ACC112 (cell line): Measurements from ENCODE around the gene OR4S1.
"Not testable (repeated sequence)": the region's sequence is repeated elsewhere in the genome, so short reads cannot be mapped to it uniquely, and the experiment has no call there.

Source experiments
- H2AFZ ChIP-seq: fragments of 200-600 bp; sonication (generic); one replicate; pipeline ENCODE4 v1.6.0; 2017; ENCODE audit warnings: antibody characterized with exemption, low read length; ENCODE audit not compliant: unreplicated experiment
- H3K27ac ChIP-seq: fragments of 200-600 bp; sonication (generic); 2 replicates; pipeline ENCODE4 v1.5.1; 2014; ENCODE audit warnings: low read depth, mild to moderate bottlenecking, antibody characterized with exemption, low read length, moderate library complexity
- H3K27me3 ChIP-seq: fragments of 200-600 bp; sonication (generic); 2 replicates; pipeline ENCODE4 v1.6.1; 2014; ENCODE audit warnings: mild to moderate bottlenecking, antibody characterized with exemption, low read length, moderate library complexity, mixed read lengths; ENCODE audit not compliant: insufficient read depth
- H3K36me3 ChIP-seq: fragments of 200-600 bp; sonication (generic); 2 replicates; pipeline ENCODE4 v1.6.1; 2016; ENCODE audit warnings: mild to moderate bottlenecking, antibody characterized with exemption, low read length, moderate library complexity, mixed read lengths; ENCODE audit not compliant: insufficient read depth
- H3K4me1 ChIP-seq: fragments of 200-600 bp; sonication (generic); one replicate; pipeline ENCODE4 v1.6.1; 2016; ENCODE audit warnings: low read length, mixed read lengths; ENCODE audit not compliant: insufficient read depth, unreplicated experiment, control insufficient read depth
- H3K4me3 ChIP-seq: fragments of 200-600 bp; sonication (generic); 2 replicates; pipeline ENCODE4 v1.5.1; 2014; ENCODE audit warnings: mild to moderate bottlenecking, low read depth, low read length
- H3K79me2 ChIP-seq: fragments of 200-600 bp; sonication (generic); one replicate; pipeline ENCODE4 v1.6.0; 2016; ENCODE audit warnings: low read length; ENCODE audit not compliant: control insufficient read depth, unreplicated experiment, insufficient read depth

Gene OR4S1

GRCh38 chr11:48305923-48306322, at the start of gene OR4S1:
OR4S1 (plus strand) TSS chr11:48306223; CDS start chr11:48306223, 0 bp downstream.
- no peaks in the 10 kb centered on the region for H3K79me2 ChIP-seq
- no peak within 1 kb of the TSS for H2AFZ ChIP-seq
- no peaks in the 10 kb centered on the region for H3K4me1 ChIP-seq
- H3K27me3 ChIP-seq: no peaks in the 10 kb centered on the region; the same call in 1 of the 2 replicates
- no peak within 1 kb of the TSS for H3K27ac ChIP-seq
- no peak within 1 kb of the TSS for H3K4me3 ChIP-seq
- H3K36me3 ChIP-seq: no peaks in the 10 kb centered on the region

- no peak overlapping the region for H3K27ac ChIP-seq
- H3K4me3 ChIP-seq: no peak overlapping the region
- H3K4me1 ChIP-seq: no peaks in the 10 kb centered on the region
- no peaks in the 10 kb centered on the region for H3K27me3 ChIP-seq
- no peaks in the 10 kb centered on the region for H3K36me3 ChIP-seq
- no peak overlapping the region for H2AFZ ChIP-seq
- H3K79me2 ChIP-seq: no peaks in the 10 kb centered on the region
These were observed 44.4 kb upstream of the OR4S1 start for GRCh38 chr11:48261600-48261999.

GRCh38 chr11:48263423-48263911, 42.6 kb upstream of the OR4S1 start, which contains the start of gene OR4X1:
OR4X1 (plus strand) TSS chr11:48263861; CDS start chr11:48263861, 0 bp downstream.
- no peaks in the 10 kb centered on the region for H3K27me3 ChIP-seq
- H2AFZ ChIP-seq: no peak within 1 kb of the TSS
- H3K27ac ChIP-seq: no peak within 1 kb of the TSS
- no peaks in the 10 kb centered on the region for H3K4me1 ChIP-seq
- no peaks in the 10 kb centered on the region for H3K36me3 ChIP-seq
- no peak within 1 kb of the TSS for H3K4me3 ChIP-seq
- H3K79me2 ChIP-seq: no peaks in the 10 kb centered on the region

GRCh38 chr11:48270621-48271020, 35.4 kb upstream of the OR4S1 start:
- no peaks in the 10 kb centered on the region for H3K27me3 ChIP-seq
- H3K27ac ChIP-seq: no peak overlapping the region
- H2AFZ ChIP-seq: no peak overlapping the region
- no peaks in the 10 kb centered on the region for H3K4me1 ChIP-seq
- no peaks in the 10 kb centered on the region for H3K36me3 ChIP-seq
- H3K4me3 ChIP-seq: no peak overlapping the region
- no peaks in the 10 kb centered on the region for H3K79me2 ChIP-seq

- Histone ChIP-seq H3K27ac (no peak overlapping the region), H3K36me3 (no peaks in the 10 kb centered on the region), H3K4me1 (no peaks in the 10 kb centered on the region), H2AFZ (no peak overlapping the region), H3K79me2 (no peaks in the 10 kb centered on the region), H3K4me3 (no peak overlapping the region), H3K27me3 (no peaks in the 10 kb centered on the region)
These were observed 33.4 kb upstream of the OR4S1 start for GRCh38 chr11:48272606-48273005.

- Histone ChIP-seq H3K27ac (no peak overlapping the region), H2AFZ (no peak overlapping the region), H3K27me3 (no peaks in the 10 kb centered on the region; the same call in 1 of the 2 replicates), H3K4me1 (no peaks in the 10 kb centered on the region), H3K36me3 (no peaks in the 10 kb centered on the region), H3K4me3 (no peak overlapping the region), H3K79me2 (no peaks in the 10 kb centered on the region)
These were observed 1.9 kb downstream of the OR4S1 start for GRCh38 chr11:48307760-48308386.

GRCh38 chr11:48313590-48313989, 7.6 kb downstream of the OR4S1 start:
- H3K36me3 ChIP-seq, H3K4me1 ChIP-seq, H3K4me3 ChIP-seq, H3K79me2 ChIP-seq, H3K27ac ChIP-seq, H2AFZ ChIP-seq, H3K27me3 ChIP-seq: not testable (repeated sequence)

GRCh38 chr11:48319813-48320212, 13.8 kb downstream of the OR4S1 start:
- H3K36me3 ChIP-seq, H3K27ac ChIP-seq, H2AFZ ChIP-seq, H3K4me3 ChIP-seq, H3K79me2 ChIP-seq, H3K4me1 ChIP-seq, H3K27me3 ChIP-seq: not testable (repeated sequence)

- H3K4me3 ChIP-seq, H3K27ac ChIP-seq, H3K4me1 ChIP-seq, H2AFZ ChIP-seq, H3K27me3 ChIP-seq, H3K79me2 ChIP-seq, H3K36me3 ChIP-seq: not testable (repeated sequence)
These were observed 18.6 kb downstream of the OR4S1 start, which contains the start of gene OR4C3 for GRCh38 chr11:48324620-48325019. OR4C3 (plus strand) TSS chr11:48324920; CDS start chr11:48325022, 102 bp downstream.

- no peak overlapping the region for H3K4me3 ChIP-seq
- H3K36me3 ChIP-seq: no peaks in the 10 kb centered on the region
- no peaks in the 10 kb centered on the region for H3K79me2 ChIP-seq
- no peak overlapping the region for H3K27ac ChIP-seq
- no peaks in the 10 kb centered on the region for H3K4me1 ChIP-seq
- no peak overlapping the region for H2AFZ ChIP-seq
- H3K27me3 ChIP-seq: no peaks in the 10 kb centered on the region
These were observed 35.4 kb downstream of the OR4S1 start for GRCh38 chr11:48341466-48341865.

GRCh38 chr11:48342505-48342904, 36.5 kb downstream of the OR4S1 start:
- H3K4me1 ChIP-seq, H3K36me3 ChIP-seq, H2AFZ ChIP-seq, H3K27me3 ChIP-seq, H3K4me3 ChIP-seq, H3K79me2 ChIP-seq, H3K27ac ChIP-seq: not testable (repeated sequence)
